Caco-2 (cell line): ENCODE measurements around the gene PCNA. TPM values are rescaled to one million over a fixed set of nuclear protein-coding genes. Genes with fewer than 3 reads are reported as not detected.
"Not testable (repeated sequence)": the region's sequence is repeated elsewhere in the genome, so short reads cannot be mapped to it uniquely, and the experiment has no call there.

Experiments used
- BruUV-seq: library from RNA; stranded (reverse); fragments of 400-500 nt; replicated peaks from 2 replicates; lab custom pipeline; 2021; lab: Mats Ljungman, UMichigan
- CTCF ChIA-PET: fragments of 300-600 bp; sonication (Branson Sonifier 250); formaldehyde crosslinking; loops from one replicate; lab custom pipeline; 2022; ENCODE audit warnings: antibody characterized with exemption; lab: Charles Lee
- POLR2A ChIA-PET: fragments of 300-600 bp; sonication (Branson Sonifier 250); formaldehyde crosslinking; loops from one replicate; lab custom pipeline; 2022; ENCODE audit warnings: antibody characterized with exemption; lab: Charles Lee
- DNase-seq, 2 experiments: peaks; one replicate each; pipeline versions ENCODE4 v3.0.0 to v3.0.0-alpha.2; 2020 to 2022
- H3K27me3 ChIP-seq: replicated peaks from 2 replicates; pipeline ENCODE4 v1.6.0; 2011; ENCODE audit warnings: low read length; ENCODE audit not compliant: control insufficient read depth, insufficient read depth
- H3K36me3 ChIP-seq: 2 replicates; pipeline ENCODE4 v1.5.1; 2011; ENCODE audit warnings: low read length; ENCODE audit not compliant: control insufficient read depth, insufficient read depth
- H3K4me1 ChIP-seq: fragments of 250-450 bp; sonication (Bioruptor Pico); 2 replicates; pipeline ENCODE4 v1.5.1; 2020; ENCODE audit warnings: mild to moderate bottlenecking
- H3K4me3 ChIP-seq: 2 replicates; pipeline ENCODE4 v1.5.1; 2011; ENCODE audit warnings: low read depth, mild to moderate bottlenecking, control low read depth, low read length
- H3K9me3 ChIP-seq: fragments of 250-450 bp; sonication (Bioruptor Pico); 2 replicates; pipeline ENCODE4 v1.5.1; 2020; ENCODE audit warnings: mild to moderate bottlenecking, moderate library complexity
- H3K27ac Mint-ChIP-seq: one replicate; pipeline ENCODE4 v1.8.0; 2022; ENCODE audit warnings: mixed read lengths; ENCODE audit not compliant: unreplicated experiment
- H3K27me3 Mint-ChIP-seq: one replicate; pipeline ENCODE4 v1.8.0; 2022; ENCODE audit warnings: mixed read lengths; ENCODE audit not compliant: insufficient read depth, unreplicated experiment
- H3K36me3 Mint-ChIP-seq: one replicate; pipeline ENCODE4 v1.8.0; 2022; ENCODE audit warnings: mild to moderate bottlenecking, mixed read lengths; ENCODE audit not compliant: insufficient read depth, unreplicated experiment
- H3K4me1 Mint-ChIP-seq: one replicate; pipeline ENCODE4 v1.8.0; 2022; ENCODE audit warnings: low read depth, mixed read lengths; ENCODE audit not compliant: unreplicated experiment
- H3K4me3 Mint-ChIP-seq: one replicate; pipeline ENCODE4 v1.8.0; 2022; ENCODE audit warnings: mild to moderate bottlenecking, moderate library complexity, mixed read lengths; ENCODE audit not compliant: unreplicated experiment
- H3K9me3 Mint-ChIP-seq: one replicate; pipeline ENCODE4 v1.8.0; 2022; ENCODE audit warnings: mixed read lengths; ENCODE audit not compliant: unreplicated experiment
- CTCF ChIP-seq, 2 experiments: fragments of 200-600 bp in 1 of 2; IDR thresholded peaks; 1 replicate in 1 of 2; 2 replicates in 1 of 2; pipeline versions ENCODE4 v1.5.1 to v1.8.0; 2011 to 2022; ENCODE audit warnings: antibody characterized with exemption in 1 of 2, control low read depth in 1 of 2, inconsistent platforms in 1 of 2, low read depth in 1 of 2, low read length in 1 of 2, mild to moderate bottlenecking in 1 of 2, moderate library complexity in 1 of 2; ENCODE audit not compliant: insufficient read depth in 1 of 2, severe bottlenecking in 1 of 2, unreplicated experiment in 1 of 2
- intact Hi-C: fragments of 100-400 bp; cut with micrococcal nuclease; formaldehyde crosslinking; loops from one replicate; pipeline ENCODE4 v1.10.0; 2022; ENCODE audit not compliant: unreplicated experiment
- total RNA-seq: library from RNA; stranded (reverse); gene quantifications from 2 replicates; pipeline ENCODE4 v1.2.3, GENCODE V29; 2022

PCNA gene
- total RNA-seq, 1 experiment from 2014 or later: 258 TPM

GRCh38 chr20:5074232-5074674, 45.5 kb downstream of the PCNA start:
- no peaks in the 10 kb centered on the region for H3K9me3 ChIP-seq
- BruUV-seq: no TSS peak
- H3K4me1 Mint-ChIP-seq: no peaks in the 10 kb centered on the region
- no peak overlapping the region for H3K4me3 ChIP-seq
- no peaks in the 10 kb centered on the region for H3K27me3 Mint-ChIP-seq
- no peaks in the 10 kb centered on the region for H3K9me3 Mint-ChIP-seq
- H3K36me3 Mint-ChIP-seq: no peaks in the 10 kb centered on the region
- DNase-seq: no peak
- ChIA-PET CTCF (no interaction called here), POLR2A (no interaction called here)
- H3K36me3 ChIP-seq: no peaks in the 10 kb centered on the region
- intact Hi-C loops: no loop called here
- no peak for TF ChIP-seq CTCF (IDR thresholded peaks at IDR 0.05; ENCODE audit: insufficient read depth in 1 of 2, low read depth in 1 of 2, low read length in 1 of 2, severe bottlenecking in 1 of 2, unreplicated experiment in 1 of 2)
- no peaks in the 10 kb centered on the region for H3K27me3 ChIP-seq
- H3K4me3 Mint-ChIP-seq: no peak overlapping the region
- H3K4me1 ChIP-seq: peaks cover 4% of the 10 kb centered on the region; the same call in 1 of the 2 replicates
- no peak overlapping the region for H3K27ac Mint-ChIP-seq

- Mint-ChIP-seq H3K4me1 (no peaks in the 10 kb centered on the region), H3K36me3 (no peaks in the 10 kb centered on the region), H3K9me3 (no peaks in the 10 kb centered on the region), H3K27me3 (no peaks in the 10 kb centered on the region), H3K27ac (no peak overlapping the region), H3K4me3 (no peak overlapping the region)
- Histone ChIP-seq H3K4me3 (no peak overlapping the region), H3K36me3 (no peaks in the 10 kb centered on the region), H3K27me3 (no peaks in the 10 kb centered on the region), H3K4me1 (peaks cover 4% of the 10 kb centered on the region; the same call in 1 of the 2 replicates), H3K9me3 (no peaks in the 10 kb centered on the region)
- BruUV-seq: no TSS peak
- intact Hi-C loops: no loop called here
- peak; percentile 23 to 45 for DNase-seq
- TF ChIP-seq CTCF (IDR thresholded peaks at IDR 0.05; ENCODE audit: insufficient read depth in 1 of 2, low read depth in 1 of 2, low read length in 1 of 2, severe bottlenecking in 1 of 2, unreplicated experiment in 1 of 2): no peak
- ChIA-PET CTCF (no interaction called here), POLR2A (no interaction called here)
These were observed 46.0 kb downstream of the PCNA start for GRCh38 chr20:5073660-5074231.

GRCh38 chr20:5072756-5073659, 46.8 kb downstream of the PCNA start:
- Mint-ChIP-seq H3K27me3 (no peaks in the 10 kb centered on the region), H3K4me1 (no peaks in the 10 kb centered on the region), H3K4me3 (no peak overlapping the region), H3K27ac (no peak overlapping the region), H3K9me3 (no peaks in the 10 kb centered on the region), H3K36me3 (no peaks in the 10 kb centered on the region)
- Histone ChIP-seq H3K27me3 (no peaks in the 10 kb centered on the region), H3K4me3 (no peak overlapping the region), H3K4me1 (no peaks in the 10 kb centered on the region), H3K36me3 (no peaks in the 10 kb centered on the region), H3K9me3 (no peaks in the 10 kb centered on the region)
- intact Hi-C loops: no loop called here
- DNase-seq: no peak
- CTCF ChIA-PET: no interaction called here
- TF ChIP-seq CTCF (IDR thresholded peaks at IDR 0.05; ENCODE audit: insufficient read depth in 1 of 2, low read depth in 1 of 2, low read length in 1 of 2, severe bottlenecking in 1 of 2, unreplicated experiment in 1 of 2): no peak
- POLR2A ChIA-PET: interaction anchor here (0.5 kb wide), 1 partner anchor 10 kb away, joined by 3 read pairs; no protein-coding TSS in a partner anchor
- BruUV-seq: no TSS peak

- H3K4me3 Mint-ChIP-seq, H3K4me1 Mint-ChIP-seq, H3K36me3 ChIP-seq, POLR2A ChIA-PET, H3K4me1 ChIP-seq, DNase-seq, H3K9me3 ChIP-seq, CTCF ChIA-PET, H3K27me3 ChIP-seq, H3K9me3 Mint-ChIP-seq, intact Hi-C loops, H3K27me3 Mint-ChIP-seq, H3K27ac Mint-ChIP-seq, H3K36me3 Mint-ChIP-seq, BruUV-seq, H3K4me3 ChIP-seq: not testable (repeated sequence)
These were observed 47.8 kb downstream of the PCNA start for GRCh38 chr20:5071942-5072341.
